ENCODE data around the gene PSTPIP2. TPM values are rescaled to one million over a fixed set of nuclear protein-coding genes. Genes with fewer than 3 reads are reported as not detected.

Gene PSTPIP2
- total RNA-seq, 4 donors from 2014 or later, result 6.5 to 10.7 (median 8.7) TPM

- H3K27ac ChIP-seq, result no peak overlapping the region
- H3K4me1 ChIP-seq, result no peaks in the 10 kb centered on the region
- H3K27me3 ChIP-seq, result no peaks in the 10 kb centered on the region
- no peak for ATAC-seq
- H3K36me3 ChIP-seq, result no peaks in the 10 kb centered on the region
- WGBS, 2 donors (ENCODE audit: low coverage in 1 of 2), result 25 to 69% methylated on average over 2 to 3 of the region's 4 CpGs
- no peak overlapping the region for H3K4me3 ChIP-seq
- TF ChIP-seq EP300 (IDR thresholded peaks at IDR 0.05) (no peak), POLR2AphosphoS5 (IDR thresholded peaks at IDR 0.05) (no peak), POLR2A (IDR thresholded peaks at IDR 0.05) (no peak)
- TF ChIP-seq, protein P1, sequence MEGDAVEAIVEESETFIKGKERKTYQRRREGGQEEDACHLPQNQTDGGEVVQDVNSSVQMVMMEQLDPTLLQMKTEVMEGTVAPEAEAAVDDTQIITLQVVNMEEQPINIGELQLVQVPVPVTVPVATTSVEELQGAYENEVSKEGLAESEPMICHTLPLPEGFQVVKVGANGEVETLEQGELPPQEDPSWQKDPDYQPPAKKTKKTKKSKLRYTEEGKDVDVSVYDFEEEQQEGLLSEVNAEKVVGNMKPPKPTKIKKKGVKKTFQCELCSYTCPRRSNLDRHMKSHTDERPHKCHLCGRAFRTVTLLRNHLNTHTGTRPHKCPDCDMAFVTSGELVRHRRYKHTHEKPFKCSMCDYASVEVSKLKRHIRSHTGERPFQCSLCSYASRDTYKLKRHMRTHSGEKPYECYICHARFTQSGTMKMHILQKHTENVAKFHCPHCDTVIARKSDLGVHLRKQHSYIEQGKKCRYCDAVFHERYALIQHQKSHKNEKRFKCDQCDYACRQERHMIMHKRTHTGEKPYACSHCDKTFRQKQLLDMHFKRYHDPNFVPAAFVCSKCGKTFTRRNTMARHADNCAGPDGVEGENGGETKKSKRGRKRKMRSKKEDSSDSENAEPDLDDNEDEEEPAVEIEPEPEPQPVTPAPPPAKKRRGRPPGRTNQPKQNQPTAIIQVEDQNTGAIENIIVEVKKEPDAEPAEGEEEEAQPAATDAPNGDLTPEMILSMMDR (IDR thresholded peaks at IDR 0.05), result no peak
- no peaks in the 10 kb centered on the region for H3K9me3 ChIP-seq
Measured at GRCh38 chr18:46055838-46056230, 16.2 kb downstream of the PSTPIP2 start.

DNA sequence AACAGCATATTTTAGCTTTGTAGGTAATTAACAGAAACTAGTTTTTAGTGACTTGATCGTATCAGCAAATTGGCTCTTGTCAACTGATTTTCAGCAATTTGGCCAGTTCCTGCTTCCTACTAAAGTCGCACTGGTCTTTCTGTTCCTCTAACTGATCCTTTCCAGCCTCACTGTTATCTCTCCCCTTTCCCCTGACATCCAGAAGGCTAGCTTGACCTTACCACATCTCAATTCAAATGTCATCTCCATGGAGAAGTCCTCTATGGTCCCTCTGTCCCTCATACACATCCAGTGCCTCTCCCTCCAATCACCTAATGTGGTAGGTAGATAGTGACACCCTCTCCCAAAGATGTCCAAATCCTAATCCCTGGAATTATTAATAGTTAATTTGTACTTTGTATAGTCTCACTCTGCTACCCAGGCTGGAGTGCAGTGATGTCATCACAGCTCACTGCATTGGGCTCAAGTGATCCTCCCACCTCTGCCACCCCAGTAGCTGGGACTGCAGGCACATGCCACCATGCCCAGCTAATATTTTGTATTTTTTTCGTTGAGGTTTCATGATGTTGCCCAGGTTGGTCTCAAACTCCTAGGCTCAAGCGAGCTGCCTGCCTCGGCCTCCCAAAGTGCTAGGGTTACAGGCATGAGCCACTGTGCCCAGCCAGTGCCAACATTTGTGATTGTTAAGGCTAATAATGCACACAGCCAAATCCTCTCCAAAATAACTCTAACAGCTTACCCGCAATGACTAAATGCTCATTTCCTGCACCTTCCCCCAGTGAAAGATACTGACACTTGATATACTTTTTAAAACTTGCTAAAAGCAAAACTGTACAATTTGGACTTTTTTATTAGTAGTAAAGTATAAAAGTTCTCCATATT lies 16.9 kb downstream of the PSTPIP2 start:
- 75 to 79% methylated on average over 6 of the region's 6 CpGs for WGBS, 2 donors (ENCODE audit: low coverage in 1 of 2)
- TF ChIP-seq, protein P1 (IDR thresholded peaks at IDR 0.05), result no peak
- TF ChIP-seq EP300 (IDR thresholded peaks at IDR 0.05) (no peak), POLR2AphosphoS5 (IDR thresholded peaks at IDR 0.05) (no peak), POLR2A (IDR thresholded peaks at IDR 0.05) (no peak)
- no peak overlapping the region for H3K27ac ChIP-seq

GRCh38 chr18:46053368-46054095 lies 18.5 kb downstream of the PSTPIP2 start:
- no peak for ATAC-seq
- Histone ChIP-seq H3K4me1 (no peaks in the 10 kb centered on the region), H3K36me3 (no peaks in the 10 kb centered on the region), H3K4me3 (no peak overlapping the region), H3K27ac (no peak overlapping the region), H3K9me3 (no peaks in the 10 kb centered on the region), H3K27me3 (no peaks in the 10 kb centered on the region)
- TF ChIP-seq POLR2A (IDR thresholded peaks at IDR 0.05), result no peak
- TF ChIP-seq, protein P1 (IDR thresholded peaks at IDR 0.05), result no peak
- no peak for TF ChIP-seq POLR2AphosphoS5 (IDR thresholded peaks at IDR 0.05)
- no peak for TF ChIP-seq EP300 (IDR thresholded peaks at IDR 0.05)
- WGBS, 2 donors (ENCODE audit: low coverage in 1 of 2), result 81 to 84% methylated on average over 6 of the region's 6 CpGs

More for the DNA sequence above, 16.9 kb downstream of the PSTPIP2 start:
- Histone ChIP-seq H3K9me3 (no peaks in the 10 kb centered on the region), H3K4me3 (no peak overlapping the region), H3K4me1 (no peaks in the 10 kb centered on the region), H3K27me3 (no peaks in the 10 kb centered on the region), H3K36me3 (no peaks in the 10 kb centered on the region)
- no peak for ATAC-seq

DNA sequence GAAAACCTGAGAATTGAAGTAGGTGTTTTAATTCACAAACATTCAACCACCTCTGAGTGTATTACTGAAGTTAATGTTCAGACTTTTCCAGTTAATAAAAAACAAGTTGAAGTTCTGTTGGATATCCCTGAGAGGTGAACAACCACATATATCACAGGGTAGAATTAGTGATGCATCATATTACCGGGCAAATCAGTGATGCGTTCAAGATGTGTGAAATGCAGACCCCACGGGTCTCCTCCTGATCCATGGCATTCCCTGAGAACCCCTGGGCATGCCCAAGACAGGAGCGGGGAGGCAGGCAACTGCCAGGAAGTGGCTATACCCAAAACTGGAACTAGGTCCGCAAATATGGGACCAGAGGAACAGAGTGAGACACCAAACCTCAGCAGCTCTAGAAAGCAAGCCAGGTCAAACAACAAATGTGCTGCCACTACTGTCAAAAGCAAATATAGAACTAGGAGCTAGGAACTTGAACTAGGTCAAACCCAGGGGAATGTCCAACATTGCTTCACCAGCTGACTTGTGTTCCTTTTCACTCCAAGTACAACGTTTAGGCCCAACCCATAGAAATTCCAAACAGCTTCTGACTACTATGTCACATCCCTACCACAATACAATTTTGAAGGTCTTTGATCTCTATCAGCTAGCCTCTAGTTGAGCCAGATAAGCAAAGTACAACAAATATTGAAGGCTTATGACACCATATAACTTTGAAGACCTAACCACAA lies 20.2 kb downstream of the PSTPIP2 start:
- TF ChIP-seq EP300 (IDR thresholded peaks at IDR 0.05) (no peak), POLR2AphosphoS5 (IDR thresholded peaks at IDR 0.05) (no peak), POLR2A (IDR thresholded peaks at IDR 0.05) (no peak)
- TF ChIP-seq, protein P1 (IDR thresholded peaks at IDR 0.05), result no peak

More for the DNA sequence above, 20.2 kb downstream of the PSTPIP2 start:
- Histone ChIP-seq H3K4me3 (no peak overlapping the region), H3K9me3 (no peaks in the 10 kb centered on the region), H3K36me3 (no peaks in the 10 kb centered on the region), H3K4me1 (no peaks in the 10 kb centered on the region), H3K27ac (no peak overlapping the region), H3K27me3 (no peaks in the 10 kb centered on the region)
- peak; percentile 41 for ATAC-seq
- WGBS, 2 donors (ENCODE audit: low coverage in 1 of 2), result 57 to 68% methylated on average over 4 of the region's 6 CpGs

Measured in gastroesophageal sphincter (tissue), 4 donors.